Measurements from ENCODE around the gene FBXO22.

GRCh38 chr15:75945953-75946352 is 42.3 kb downstream of the FBXO22 start:
- no peak for TF ChIP-seq CTCF (IDR thresholded peaks at IDR 0.05; ENCODE audit: poor library complexity)
- TF ChIP-seq EZH2phosphoT487 (IDR thresholded peaks at IDR 0.05; ENCODE audit: low read depth, severe bottlenecking, unreplicated experiment): no peak
- TF ChIP-seq EZH2 (IDR thresholded peaks at IDR 0.05; ENCODE audit: borderline replicate concordance): no peak

Measured in hepatocyte (in vitro differentiated cells).